ENCODE data around the gene BPIFA3. TPM values are rescaled to one million over a fixed set of nuclear protein-coding genes. Genes with fewer than 3 reads are reported as not detected.

The BPIFA3 gene
- total and polyA plus RNA-seq, 11 donors = not detected

GRCh38 chr20:33272155-33272873 lies 55.2 kb downstream of the BPIFA3 start:
- no peak for DNase-seq
- Histone ChIP-seq H3K9me3 (no peaks in the 10 kb centered on the region), H3K4me3 (no peak overlapping the region), H3K36me3 (no peaks in the 10 kb centered on the region), H3K27me3 (peaks cover 0 to 24% (median 0%) of the 10 kb centered on the region in 9 donors), H3K4me1 (no peaks in the 10 kb centered on the region), H3K27ac (no peak overlapping the region)
- no peak for TF ChIP-seq CTCF (IDR thresholded peaks at IDR 0.05)
- TF ChIP-seq POLR2A (IDR thresholded peaks at IDR 0.05) = no peak
- ATAC-seq = no peak
- intact Hi-C loops (cut with DNase I) = no loop called here
- WGBS, 4 donors = 82 to 88% (median 86%) methylated on average over 10 of the region's 10 CpGs

DNA sequence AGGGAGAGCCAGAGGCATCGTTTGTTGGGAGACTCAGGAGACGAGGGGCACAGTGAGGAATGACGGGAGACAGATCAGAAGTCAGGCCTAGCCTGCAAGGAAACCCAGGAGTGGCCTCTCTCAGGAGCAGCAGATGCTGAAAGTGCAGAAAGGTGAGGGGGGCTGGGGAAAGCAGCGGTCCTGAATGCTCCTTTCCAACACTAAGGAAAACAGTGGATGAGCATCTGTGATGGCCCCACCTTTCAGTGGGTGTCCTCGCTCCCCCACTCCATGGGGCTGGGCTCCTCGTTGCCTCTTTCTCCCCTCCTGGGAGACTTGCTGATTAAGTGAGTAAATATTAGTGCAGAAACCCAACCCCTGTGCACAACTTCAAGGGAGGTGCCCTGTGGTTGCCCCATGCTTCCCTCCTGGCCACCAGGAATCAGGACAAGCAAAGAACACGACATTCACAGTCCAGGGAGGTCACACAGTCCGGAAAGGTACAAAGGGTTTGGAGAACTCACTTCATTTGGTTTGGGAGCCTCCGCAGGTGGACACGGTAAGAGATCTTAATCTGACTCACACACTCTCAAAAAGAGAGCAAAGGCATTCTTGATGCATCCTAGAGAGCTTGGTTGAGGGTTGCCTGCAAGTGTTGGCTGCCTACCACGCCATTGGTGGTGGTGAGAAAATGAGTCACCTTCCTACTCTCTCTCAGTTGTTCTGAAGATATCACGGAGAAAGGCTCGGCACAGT lies 56.1 kb downstream of the BPIFA3 start:
- Histone ChIP-seq H3K27ac (no peak overlapping the region), H3K4me3 (no peak overlapping the region), H3K36me3 (no peaks in the 10 kb centered on the region), H3K9me3 (no peaks in the 10 kb centered on the region), H3K27me3 (peaks cover 0 to 17% (median 5%) of the 10 kb centered on the region in 9 donors), H3K4me1 (no peaks in the 10 kb centered on the region)
- TF ChIP-seq CTCF (IDR thresholded peaks at IDR 0.05) (no peak), POLR2A (IDR thresholded peaks at IDR 0.05) (no peak)
- intact Hi-C loops (cut with DNase I) = no loop called here
- WGBS, 4 donors = 54 to 56% (median 55%) methylated on average over 13 of the region's 13 CpGs
- DNase-seq (no peak), ATAC-seq (no peak)

DNA sequence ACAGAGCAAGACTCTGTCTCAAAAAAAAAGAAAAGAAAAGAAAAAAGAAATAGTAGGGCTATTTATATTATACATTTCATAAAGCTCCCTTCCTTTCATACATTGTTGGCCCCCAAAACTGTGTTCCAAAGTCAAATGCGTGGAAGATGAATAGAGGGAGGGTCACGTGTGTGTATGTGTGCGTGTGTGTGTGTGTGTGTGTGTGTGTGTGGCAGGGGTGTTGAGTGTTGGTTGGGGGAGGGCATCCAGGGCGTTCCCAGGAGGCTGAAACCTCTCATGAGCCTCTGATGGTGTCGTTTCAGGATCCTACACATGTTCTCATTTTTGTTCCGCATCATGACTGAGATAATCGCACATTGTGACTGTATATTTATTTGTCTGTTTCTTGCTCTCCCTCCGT lies 58.1 kb downstream of the BPIFA3 start:
- H3K27me3 ChIP-seq = peaks cover 0 to 19% (median 4%) of the 10 kb centered on the region in 9 donors
- H3K4me1 ChIP-seq = no peaks in the 10 kb centered on the region
- 61 to 77% (median 75%) methylated on average over 8 of the region's 8 CpGs for WGBS, 4 donors
- DNase-seq = no peak
- H3K9me3 ChIP-seq = no peaks in the 10 kb centered on the region
- no peak for TF ChIP-seq POLR2A (IDR thresholded peaks at IDR 0.05)
- TF ChIP-seq CTCF (IDR thresholded peaks at IDR 0.05) = no peak
- intact Hi-C loops (cut with DNase I) = no loop called here
- no peak overlapping the region for H3K4me3 ChIP-seq
- ATAC-seq = no peak
- H3K27ac ChIP-seq = no peak overlapping the region
- H3K36me3 ChIP-seq = no peaks in the 10 kb centered on the region

- Histone ChIP-seq H3K9me3 (no peaks in the 10 kb centered on the region), H3K4me3 (no peak overlapping the region), H3K27me3 (peaks cover 0 to 20% (median 3%) of the 10 kb centered on the region in 9 donors), H3K4me1 (no peaks in the 10 kb centered on the region), H3K27ac (no peak overlapping the region), H3K36me3 (no peaks in the 10 kb centered on the region)
- no peak for TF ChIP-seq CTCF (IDR thresholded peaks at IDR 0.05)
- TF ChIP-seq POLR2A (IDR thresholded peaks at IDR 0.05) = no peak
- no peak for DNase-seq
- intact Hi-C loops (cut with DNase I) = no loop called here
- WGBS, 4 donors = 47 to 61% (median 55%) methylated on average over 3 of the region's 3 CpGs
- ATAC-seq = no peak
Measured at GRCh38 chr20:33275871-33276270, 58.7 kb downstream of the BPIFA3 start.
